NB4 (cell line): ENCODE measurements around the gene TMEM82.

Experiments
- CTCF ChIP-seq: IDR thresholded peaks from one replicate; pipeline ENCODE4 v1.5.1; 2012; ENCODE audit warnings: low read depth, low read length
- MAX ChIP-seq: IDR thresholded peaks from 2 replicates; pipeline ENCODE4 v1.6.1; 2011; ENCODE audit warnings: low read depth, low read length
- MYC ChIP-seq: IDR thresholded peaks from 2 replicates; pipeline ENCODE4 v1.6.1; 2011; ENCODE audit warnings: low read depth, low read length
- POLR2A ChIP-seq: IDR thresholded peaks from 2 replicates; pipeline ENCODE4 v1.6.1; 2011; ENCODE audit warnings: mild to moderate bottlenecking; ENCODE audit not compliant: insufficient read length; ENCODE audit errors: extremely low read depth

- TF ChIP-seq POLR2A, result no peak
- TF ChIP-seq CTCF, result no peak
- TF ChIP-seq MAX, result no peak
- TF ChIP-seq MYC, result no peak
Measured at GRCh38 chr1:15788624-15789301, 46.5 kb downstream of the TMEM82 start.
